Activated CD4-positive, alpha-beta T cell treated with anti-CD3 and anti-CD28 coated beads, Interleukin-2, amount 50 U/mL, for 1 hour (primary cell): ENCODE measurements around the gene COX4I2.

Source experiments
- DNase-seq: peaks from one replicate; pipeline ENCODE4 v3.0.0-alpha.2; 2020

The COX4I2 gene

GRCh38 chr20:31678389-31679356 is 41.0 kb downstream of the COX4I2 start:
- DNase-seq, result no peak

- no peak for DNase-seq
Measured at GRCh38 chr20:31679357-31680285, 41.9 kb downstream of the COX4I2 start.

- DNase-seq, result no peak
Measured at GRCh38 chr20:31680286-31681127, 42.8 kb downstream of the COX4I2 start.

- no peak for DNase-seq
Measured at GRCh38 chr20:31681128-31681727, 43.5 kb downstream of the COX4I2 start.

- no peak for DNase-seq
Measured at GRCh38 chr20:31681769-31682168, 44.1 kb downstream of the COX4I2 start.

- no peak for DNase-seq
Measured at GRCh38 chr20:31682352-31682751, 44.6 kb downstream of the COX4I2 start.

GRCh38 chr20:31682927-31683326 is 45.2 kb downstream of the COX4I2 start:
- DNase-seq, result no peak

- no peak for DNase-seq
Measured at GRCh38 chr20:31684153-31685015, 46.7 kb downstream of the COX4I2 start.

- DNase-seq, result no peak
Measured at GRCh38 chr20:31685853-31686643, 48.3 kb downstream of the COX4I2 start.

- no peak for DNase-seq
Measured at GRCh38 chr20:31687777-31688176, 50.1 kb downstream of the COX4I2 start.

GRCh38 chr20:31689141-31689540 is 51.4 kb downstream of the COX4I2 start:
- no peak for DNase-seq

GRCh38 chr20:31690124-31690666 is 52.5 kb downstream of the COX4I2 start:
- no peak for DNase-seq

GRCh38 chr20:31691646-31692275 is 54.0 kb downstream of the COX4I2 start:
- DNase-seq, result no peak

- DNase-seq, result no peak
Measured at GRCh38 chr20:31693402-31693801, 55.7 kb downstream of the COX4I2 start.

- DNase-seq, result no peak
Measured at GRCh38 chr20:31693987-31694661, 56.4 kb downstream of the COX4I2 start.
